Heart left ventricle (tissue), 13 donors: ENCODE results near the gene PRXL2B.

Experiments
- POLR2A ChIP-seq, 2 donors: fragments of 450-650 bp; IDR thresholded peaks; one replicate each; pipeline ENCODE4 v1.6.1; 2017; ENCODE audit warnings: antibody characterized with exemption in 2 of 2, mild to moderate bottlenecking in 2 of 2, moderate library complexity in 2 of 2
- TF ChIP-seq, protein P1 (sequence below), 12 donors: fragments of 200-600 bp; sonication (generic) in 4 of 12; IDR thresholded peaks; one replicate each; pipeline versions ENCODE4 v1.5.0 to v1.8.0; 2018 to 2022; ENCODE audit warnings: antibody characterized with exemption in 12 of 12, mild to moderate bottlenecking in 5 of 12
- donor health status: ischemic (EF 13 %, LVEDD 7.1; RV severe dilation, severe dysfunction).
- donor health status: DM: no; HTN: yes; CAD: no.
- donor health status: DM: no; HTN: no; CAD: no.
- donor health status: ischemic (EF 25% LVEDD 6.9; RV normal size, moderate dysfunction).
- donor health status: ischemic (EF 25% LVEDD 5.7; RV mildly dilated, moderate dysfunction).
- donor health status: ischemic (EF 35%, LVEDD 5.7; RV mildly dilated, moderate dysfunction).
- donor health status: nonischemic (EF 11% LVEDD 7.7; RV severe dilation, severe dysfunction).
- donor health status: DM: yes; HTN: yes; CAD: no.
- donor health status: PGD.
- donor health status: ischemic (EF 29% LVEDD 5.4; RV normal size, mild dysfunction).
- donor health status: nonischemic (EF 23%, LVEDD 6.1; RV moderate dilation, normal function).

DNA sequence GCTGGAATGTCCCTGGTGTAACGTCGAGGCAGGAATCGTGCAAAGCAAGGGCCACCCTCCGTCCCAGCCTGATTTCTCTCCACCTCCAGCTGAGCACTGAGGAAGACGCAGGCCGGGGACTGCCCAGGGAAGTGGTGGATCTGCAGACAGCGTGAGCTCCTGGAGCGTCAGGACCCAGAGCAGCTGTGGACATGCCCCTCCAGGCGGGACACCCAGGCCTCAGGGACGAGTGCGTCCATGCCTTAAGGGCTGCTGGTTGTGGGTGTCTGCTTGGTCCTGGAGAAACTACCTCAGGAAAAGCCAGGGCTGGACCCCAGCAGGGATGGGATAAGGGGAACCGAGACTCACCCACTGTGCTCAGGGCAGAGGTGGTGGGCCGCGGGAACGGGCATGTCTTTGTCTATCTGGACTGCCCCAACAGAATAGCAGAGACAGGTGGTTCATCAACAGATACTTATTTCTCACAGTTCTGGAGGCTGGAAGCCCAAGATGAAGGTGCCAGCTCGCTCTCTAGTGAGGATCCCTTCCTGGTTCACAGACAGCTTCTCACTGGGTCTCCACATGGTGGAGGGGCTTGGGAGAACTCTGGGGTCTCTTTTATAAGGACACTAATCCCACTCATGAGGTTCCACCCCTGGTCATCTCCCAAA lies 52.0 kb downstream of the PRXL2B start:
- TF ChIP-seq, protein P1, sequence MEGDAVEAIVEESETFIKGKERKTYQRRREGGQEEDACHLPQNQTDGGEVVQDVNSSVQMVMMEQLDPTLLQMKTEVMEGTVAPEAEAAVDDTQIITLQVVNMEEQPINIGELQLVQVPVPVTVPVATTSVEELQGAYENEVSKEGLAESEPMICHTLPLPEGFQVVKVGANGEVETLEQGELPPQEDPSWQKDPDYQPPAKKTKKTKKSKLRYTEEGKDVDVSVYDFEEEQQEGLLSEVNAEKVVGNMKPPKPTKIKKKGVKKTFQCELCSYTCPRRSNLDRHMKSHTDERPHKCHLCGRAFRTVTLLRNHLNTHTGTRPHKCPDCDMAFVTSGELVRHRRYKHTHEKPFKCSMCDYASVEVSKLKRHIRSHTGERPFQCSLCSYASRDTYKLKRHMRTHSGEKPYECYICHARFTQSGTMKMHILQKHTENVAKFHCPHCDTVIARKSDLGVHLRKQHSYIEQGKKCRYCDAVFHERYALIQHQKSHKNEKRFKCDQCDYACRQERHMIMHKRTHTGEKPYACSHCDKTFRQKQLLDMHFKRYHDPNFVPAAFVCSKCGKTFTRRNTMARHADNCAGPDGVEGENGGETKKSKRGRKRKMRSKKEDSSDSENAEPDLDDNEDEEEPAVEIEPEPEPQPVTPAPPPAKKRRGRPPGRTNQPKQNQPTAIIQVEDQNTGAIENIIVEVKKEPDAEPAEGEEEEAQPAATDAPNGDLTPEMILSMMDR (IDR thresholded peaks at IDR 0.05): no peak
- no peak for TF ChIP-seq POLR2A (IDR thresholded peaks at IDR 0.05)
